GM10847 (cell line): ENCODE measurements around the gene CNN2.

Experiments
- POLR2A ChIP-seq: IDR thresholded peaks from 2 replicates; pipeline ENCODE4 v1.6.1; 2011; ENCODE audit not compliant: insufficient read length; ENCODE audit errors: extremely low read depth

CNN2 gene

DNA sequence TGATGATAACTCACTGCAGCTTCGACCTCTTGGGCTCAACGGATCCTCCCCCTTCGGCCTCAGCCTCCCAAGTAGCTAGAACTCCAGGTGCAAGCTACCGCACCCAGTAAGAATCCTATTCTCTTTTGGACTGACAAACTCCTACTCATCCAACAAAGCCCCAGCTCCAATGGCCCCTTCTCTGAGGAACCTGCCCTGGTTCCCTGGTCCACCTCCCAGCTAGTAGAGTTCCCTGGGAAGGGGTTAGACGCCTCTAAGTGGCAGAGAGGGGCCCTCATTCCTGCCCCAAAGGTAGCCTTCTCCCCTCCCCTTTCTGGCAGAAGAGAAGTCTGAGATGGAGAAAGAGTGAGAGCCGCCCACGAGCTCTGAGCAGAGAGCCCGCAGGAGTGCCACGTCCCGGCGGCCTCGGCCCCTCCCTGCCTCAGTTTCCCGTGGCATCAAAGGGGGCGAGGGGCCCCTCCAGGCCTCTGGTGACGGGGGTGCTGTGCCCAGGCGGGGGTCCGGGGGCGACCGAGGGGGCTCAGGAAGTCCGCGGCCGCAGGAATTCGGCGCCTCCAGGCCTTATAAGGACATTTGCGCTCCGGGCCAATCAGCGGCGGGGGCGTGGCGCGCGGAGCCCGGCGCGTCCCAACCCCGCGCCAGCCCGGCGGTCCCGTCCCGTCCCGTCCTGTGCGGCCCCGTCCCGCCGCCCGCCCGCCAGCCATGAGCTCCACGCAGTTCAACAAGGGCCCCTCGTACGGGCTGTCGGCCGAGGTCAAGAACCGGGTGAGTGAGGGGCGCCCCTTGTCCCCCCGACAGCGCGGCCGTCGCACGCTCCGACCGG, at the start of gene CNN2:
Gene CNN2 (plus strand): TSS at position 649 of the 823 bp plus-strand sequence. CDS start 54 bp downstream, at position 703.
- TF ChIP-seq POLR2A = peak; percentile 69

DNA sequence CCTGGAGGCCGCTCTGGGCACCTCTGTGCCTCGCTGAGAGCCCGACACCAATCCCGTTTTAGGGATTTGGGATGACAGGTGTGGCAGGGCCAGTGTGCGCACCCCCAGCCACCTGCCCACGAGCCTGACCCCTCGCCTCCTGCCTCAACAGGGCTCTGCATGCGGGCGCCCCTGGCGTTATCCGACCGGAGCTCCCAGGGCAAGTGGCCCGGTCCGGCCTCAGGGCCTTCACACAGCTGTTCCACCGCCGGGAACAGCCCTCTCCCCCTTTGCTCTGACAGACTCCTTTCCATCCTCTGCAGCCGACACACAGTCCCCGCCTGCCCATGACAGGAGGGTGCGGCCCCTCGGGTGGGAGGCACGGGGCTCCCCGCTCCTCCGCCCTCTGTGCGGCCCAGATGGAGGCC, 49.3 kb upstream of the CNN2 start:
- no peak for TF ChIP-seq POLR2A

DNA sequence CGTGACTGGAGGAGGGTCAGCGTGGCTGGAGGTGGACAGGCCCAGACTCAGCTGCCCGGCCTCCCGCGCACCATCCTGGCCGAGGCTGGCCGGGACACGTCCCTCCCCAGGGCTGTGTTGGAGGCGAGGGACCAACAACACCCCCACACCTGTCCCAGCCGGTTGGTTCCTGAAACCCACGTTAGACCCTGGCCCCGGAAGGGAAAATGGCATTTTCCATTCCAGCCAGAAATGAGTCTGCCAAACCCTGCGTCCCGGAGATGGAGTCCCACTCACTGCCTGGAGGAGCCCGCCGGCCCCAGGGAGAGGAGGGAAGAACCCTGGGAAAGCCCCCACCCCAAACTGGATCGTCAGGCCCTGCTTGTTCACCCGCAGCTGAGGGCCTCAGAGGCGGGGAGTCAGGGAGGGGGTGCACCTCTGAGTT, 47.1 kb upstream of the CNN2 start:
- no peak for TF ChIP-seq POLR2A

DNA sequence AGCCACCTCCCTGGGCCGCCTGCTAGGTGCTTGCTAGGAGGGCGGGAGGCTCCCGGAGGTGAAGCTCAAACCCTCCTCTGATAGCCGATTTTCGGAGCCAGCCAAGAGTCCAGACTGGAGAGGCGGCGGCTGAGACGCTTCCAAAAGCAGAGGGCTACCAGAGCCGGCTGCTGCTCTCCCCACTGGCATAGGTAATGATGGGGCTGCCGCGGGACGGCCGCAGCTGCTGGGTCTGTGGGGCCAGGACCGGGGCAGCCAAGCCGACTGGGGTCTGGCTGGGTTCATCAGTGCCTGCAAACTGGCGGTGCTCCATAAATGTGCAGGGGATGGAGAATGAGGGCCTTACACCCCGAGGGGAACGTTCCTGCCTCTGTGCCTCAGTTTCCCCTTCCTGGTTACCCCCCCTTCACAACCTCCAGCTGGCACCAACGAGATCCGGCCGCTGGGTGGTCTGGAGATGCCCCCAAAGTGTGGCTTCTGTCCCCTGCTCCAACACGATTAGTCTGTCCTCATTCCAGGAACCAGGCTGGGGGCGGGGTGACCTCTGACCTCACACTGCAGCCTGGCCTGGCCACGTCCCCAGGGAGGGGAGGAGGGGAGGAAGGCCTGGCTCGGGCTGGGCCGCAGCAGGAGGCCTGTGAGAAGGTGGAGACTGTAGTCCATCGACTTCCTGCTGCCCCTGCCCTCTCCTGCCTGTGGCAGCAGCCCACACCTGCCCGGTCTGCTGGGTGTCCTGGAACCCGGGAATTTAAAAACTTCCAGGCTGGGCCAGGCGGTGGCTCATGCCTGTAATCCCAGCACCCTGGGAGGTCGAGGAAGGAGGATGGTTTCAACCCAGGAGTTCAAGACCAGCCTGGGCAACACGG, 46.0 kb upstream of the CNN2 start:
- TF ChIP-seq POLR2A = no peak

DNA sequence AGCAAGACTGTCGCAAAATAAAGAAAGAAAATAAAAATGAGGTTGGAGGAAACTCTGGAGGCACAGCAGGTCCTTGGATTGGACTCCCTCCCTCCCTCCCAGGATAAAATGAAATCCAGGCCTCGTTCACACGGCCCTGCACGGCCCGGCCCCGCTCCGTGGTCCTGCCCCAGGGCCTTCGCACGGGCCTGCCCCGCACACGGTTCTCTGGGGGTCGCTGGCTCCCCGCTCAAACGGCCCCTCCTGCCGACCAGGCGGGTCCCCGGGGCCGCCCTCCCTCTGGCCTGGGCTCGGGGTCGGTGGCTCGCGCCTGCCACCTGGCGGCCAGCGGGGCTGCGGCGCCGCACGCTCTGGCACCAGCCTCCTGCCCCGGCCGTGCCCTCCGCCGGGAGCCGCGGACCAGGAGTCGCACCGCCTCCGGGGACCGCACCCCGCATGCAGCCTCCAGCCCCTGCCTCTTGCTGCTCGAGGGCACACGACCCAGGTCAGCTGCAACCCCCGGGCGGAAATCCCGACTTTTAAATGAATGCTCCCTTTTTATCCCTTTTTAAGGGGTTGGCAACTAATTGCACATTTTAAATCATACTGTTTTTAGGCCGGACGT, 43.7 kb upstream of the CNN2 start:
- TF ChIP-seq POLR2A = no peak

DNA sequence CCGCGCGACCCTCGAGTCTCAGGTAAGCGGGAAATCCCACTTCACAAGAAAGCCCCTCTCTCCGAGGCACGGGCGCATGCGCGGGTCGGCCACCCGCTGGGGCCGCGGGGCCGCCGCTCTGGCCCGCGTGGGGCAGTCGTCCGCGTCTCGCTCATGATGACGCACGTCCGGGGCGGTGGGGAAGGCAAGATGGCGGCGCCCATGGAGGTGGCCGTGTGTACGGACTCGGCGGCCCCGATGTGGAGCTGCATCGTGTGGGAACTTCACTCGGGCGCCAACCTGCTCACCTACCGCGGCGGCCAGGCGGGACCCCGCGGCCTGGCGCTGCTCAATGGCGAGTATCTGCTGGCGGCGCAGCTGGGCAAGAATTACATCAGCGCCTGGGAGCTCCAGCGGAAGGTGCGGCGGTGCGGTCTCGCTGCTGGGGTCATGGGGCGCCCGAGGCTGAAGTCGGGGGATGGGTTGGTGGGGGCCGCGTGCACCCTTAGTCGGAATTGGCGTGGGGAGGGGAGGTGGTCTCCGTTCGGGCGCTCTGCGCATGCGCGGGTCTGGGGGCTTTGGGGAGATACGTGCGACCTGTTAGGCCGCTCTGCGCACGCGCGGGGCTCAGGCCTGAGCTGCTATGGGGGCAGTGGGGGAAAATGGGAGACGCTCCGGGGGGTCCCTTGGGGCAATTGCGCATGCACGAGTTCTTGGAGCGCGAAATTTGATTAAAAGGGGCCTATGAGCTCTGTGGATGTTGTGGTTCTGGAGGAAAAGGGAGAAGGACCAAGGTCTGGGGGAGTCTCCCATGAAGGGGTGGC, 42.0 kb upstream of the CNN2 start, which contains the start of gene WDR18:
Gene WDR18 (plus strand): TSS at position 181 of the 803 bp plus-strand sequence. CDS start 9 bp downstream, at position 190.
- TF ChIP-seq POLR2A = peak; percentile 54

DNA sequence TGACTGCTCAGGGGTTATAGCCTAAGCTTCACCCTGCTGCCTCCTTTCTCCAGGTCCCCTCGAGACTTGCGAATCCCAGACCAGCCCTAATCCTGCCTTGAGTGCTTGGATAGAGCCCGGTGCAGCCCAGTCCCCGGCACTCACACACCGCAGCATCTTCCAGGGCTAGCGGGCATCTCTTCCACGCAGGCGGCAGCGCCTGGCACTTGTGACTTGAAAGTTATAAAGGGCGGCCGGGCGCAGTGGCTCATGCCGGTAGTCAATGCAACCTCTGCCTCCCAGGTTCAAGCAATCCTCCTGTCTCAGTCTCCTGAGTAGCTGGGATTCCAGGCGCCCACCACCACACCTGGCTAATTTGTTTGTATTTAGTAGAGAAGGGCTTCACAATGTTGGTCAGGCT, 40.3 kb upstream of the CNN2 start:
- TF ChIP-seq POLR2A = no peak

DNA sequence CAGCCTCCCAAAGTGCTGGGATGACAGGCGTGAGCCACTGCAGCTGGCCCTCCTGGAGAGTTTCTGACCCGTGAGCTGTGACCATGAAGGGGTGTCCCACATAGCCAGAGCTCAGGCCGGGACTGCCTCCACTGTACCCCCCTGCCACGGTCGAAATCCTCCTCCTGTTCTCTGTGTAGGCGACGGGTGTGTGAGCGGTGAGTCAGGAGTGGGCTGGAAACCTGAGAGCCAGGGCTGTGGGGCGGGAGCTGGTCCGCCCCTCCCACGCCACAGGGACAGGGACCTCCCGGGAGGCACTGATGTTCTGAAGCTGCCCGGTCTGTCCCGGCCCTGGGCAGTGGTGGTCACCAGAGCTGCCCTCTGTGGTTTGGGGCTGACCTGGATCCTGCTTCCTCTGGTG, 38.3 kb upstream of the CNN2 start:
- TF ChIP-seq POLR2A = no peak

DNA sequence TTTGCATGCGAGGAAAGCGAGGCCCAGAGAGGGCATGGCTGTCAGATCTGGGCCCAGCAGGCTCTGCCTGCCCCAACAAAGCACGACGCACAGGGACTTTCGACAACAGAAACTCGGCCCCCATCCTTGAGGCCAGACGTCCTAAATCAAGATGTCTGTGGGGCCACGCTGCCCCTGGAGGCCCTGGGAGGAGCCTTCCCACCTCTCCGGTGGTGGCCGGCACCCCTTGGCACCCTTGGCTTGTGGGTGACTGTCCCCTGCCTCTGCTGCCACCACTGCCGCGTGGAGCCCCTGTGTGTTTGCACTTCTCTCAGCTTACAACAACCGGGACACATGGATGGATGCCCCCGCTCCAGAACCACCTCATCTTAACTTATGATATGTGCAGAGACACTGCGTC, 37.9 kb upstream of the CNN2 start:
- TF ChIP-seq POLR2A = no peak

DNA sequence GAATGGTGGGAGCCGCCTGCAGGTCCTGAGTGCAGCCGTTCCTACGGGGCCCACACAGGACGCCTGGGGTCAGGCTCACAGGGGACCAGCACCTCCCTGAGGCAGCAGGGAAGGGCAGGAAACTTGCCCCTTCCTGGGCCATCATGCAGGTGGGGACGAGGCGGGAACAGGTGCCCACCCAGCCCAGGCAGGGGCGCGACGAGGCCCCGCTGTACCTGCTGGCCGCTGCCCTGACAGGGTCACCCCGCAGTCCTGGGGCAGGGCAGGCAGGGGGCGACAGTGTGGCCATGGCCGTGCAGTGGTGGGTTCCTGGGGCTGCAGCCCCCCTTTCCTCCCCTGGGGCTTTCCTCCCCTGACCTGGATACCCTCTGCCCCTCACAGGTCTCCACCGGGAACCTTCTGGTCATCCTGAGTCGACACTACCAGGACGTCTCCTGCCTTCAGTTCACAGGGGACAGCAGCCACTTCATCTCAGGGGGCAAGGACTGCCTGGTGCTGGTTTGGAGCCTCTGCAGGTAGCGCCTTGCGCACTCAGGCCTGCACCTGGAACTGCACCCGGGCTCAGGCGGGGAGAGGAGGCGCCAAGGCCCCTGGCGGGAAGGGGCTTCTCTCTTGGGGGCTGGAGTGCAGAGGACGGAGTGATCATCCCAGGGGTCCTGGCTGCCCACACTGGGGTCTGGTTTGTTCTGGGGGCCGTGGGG, 36.9 kb upstream of the CNN2 start:
- no peak for TF ChIP-seq POLR2A

DNA sequence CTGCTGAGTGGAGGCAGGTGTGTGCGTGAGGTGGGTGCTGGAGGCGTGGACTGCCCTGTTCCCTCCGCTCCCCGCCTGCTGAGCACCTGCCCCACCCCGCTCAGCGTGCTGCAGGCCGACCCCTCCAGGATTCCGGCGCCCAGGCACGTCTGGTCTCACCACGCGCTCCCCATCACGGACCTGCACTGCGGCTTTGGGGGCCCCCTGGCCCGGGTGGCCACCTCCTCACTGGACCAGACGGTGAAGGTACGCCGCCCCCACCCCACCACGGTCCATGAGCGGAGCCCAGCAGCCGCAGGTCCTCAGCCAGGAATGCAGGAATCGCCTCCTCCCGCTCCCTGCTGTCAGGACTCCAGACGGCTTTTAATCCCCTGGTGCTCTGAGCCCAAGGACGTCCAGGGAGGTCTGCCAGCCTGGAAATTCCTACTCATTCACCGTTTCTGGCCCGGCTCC, 36.3 kb upstream of the CNN2 start:
- no peak for TF ChIP-seq POLR2A

DNA sequence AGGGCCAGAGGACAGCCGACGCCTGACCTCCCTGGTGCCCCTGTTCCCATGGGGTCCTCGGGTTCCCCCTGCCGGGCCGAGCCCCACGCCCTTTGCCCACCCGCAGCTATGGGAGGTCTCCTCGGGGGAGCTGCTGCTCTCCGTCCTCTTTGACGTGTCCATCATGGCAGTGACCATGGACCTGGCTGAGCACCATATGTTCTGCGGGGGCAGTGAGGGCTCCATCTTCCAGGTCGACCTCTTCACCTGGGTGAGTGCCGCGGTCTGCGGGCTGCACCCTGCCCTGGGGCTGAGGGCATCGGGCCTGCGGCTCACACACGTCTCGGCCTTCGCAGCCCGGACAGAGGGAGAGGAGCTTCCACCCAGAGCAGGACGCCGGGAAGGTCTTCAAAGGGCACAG, 35.7 kb upstream of the CNN2 start:
- TF ChIP-seq POLR2A = no peak

DNA sequence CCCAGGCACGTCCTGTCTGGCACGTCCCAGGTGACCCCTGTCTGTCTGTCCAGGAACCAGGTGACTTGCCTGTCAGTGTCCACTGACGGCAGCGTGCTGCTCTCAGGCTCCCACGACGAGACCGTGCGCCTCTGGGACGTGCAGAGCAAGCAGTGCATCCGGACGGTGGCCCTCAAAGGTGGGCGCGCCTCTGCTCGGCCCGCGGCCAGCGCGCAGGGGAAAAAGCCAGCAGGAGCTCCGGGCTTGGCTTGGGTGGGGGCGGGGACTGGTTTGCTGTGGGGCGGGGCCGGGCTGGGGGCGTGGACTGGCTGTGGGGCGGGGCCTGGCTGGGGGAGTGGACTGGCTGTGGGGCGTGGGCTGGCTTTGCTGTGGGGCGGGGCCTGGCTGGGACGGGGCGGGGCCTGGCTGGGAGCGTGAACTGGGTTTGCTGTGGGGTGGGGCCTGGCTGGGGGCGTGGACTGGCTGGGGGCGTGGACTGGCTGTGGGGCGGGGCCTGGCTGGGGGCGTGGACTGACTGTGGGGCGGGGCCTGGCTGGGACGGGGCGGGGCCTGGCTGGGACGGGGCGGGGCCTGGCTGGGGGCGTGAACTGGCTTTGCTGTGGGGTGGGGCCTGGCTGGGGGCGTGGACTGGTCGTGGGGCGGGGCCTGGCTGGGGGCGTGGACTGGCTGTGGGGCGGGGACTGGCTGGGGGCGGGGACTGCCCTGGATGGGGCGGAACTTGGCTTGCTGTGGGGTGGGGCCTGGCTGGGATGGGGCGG, 35.1 kb upstream of the CNN2 start:
- no peak for TF ChIP-seq POLR2A
